HEK293 (cell line): ENCODE results near the gene ARL15.

Experiments
- CTCF ChIA-PET: fragments of 350-600 bp; formaldehyde crosslinking; extraction: SDS; loops from one replicate; lab custom pipeline; 2021; ENCODE audit warnings: antibody characterized with exemption; lab: Yijun Ruan, JAX
- POLR2A ChIA-PET: fragments of 300-600 bp; formaldehyde crosslinking; extraction: SDS; loops from one replicate; lab custom pipeline; 2020; ENCODE audit warnings: antibody characterized with exemption, inconsistent platforms; lab: Yijun Ruan, JAX
- H3K27ac ChIP-seq: fragments of 200-500 bp; sonication (Bioruptor generic); 2 replicates; pipeline ENCODE4 v1.5.1; 2014; ENCODE audit warnings: low read depth, low read length, control low read depth, inconsistent platforms; ENCODE audit errors: extremely low read depth
- H3K36me3 ChIP-seq, 2 experiments: fragments of 200-500 bp in 1 of 2; sonication (Bioruptor generic) in 1 of 2; 1 replicate in 1 of 2; 2 replicates in 1 of 2; pipeline ENCODE4 v1.5.1; 2014 to 2017; ENCODE audit warnings: inconsistent platforms in 2 of 2, low read length in 2 of 2; ENCODE audit not compliant: control insufficient read depth in 2 of 2, insufficient read depth in 1 of 2
- H3K4me1 ChIP-seq: fragments of 200-500 bp; sonication (Bioruptor generic); 2 replicates; pipeline ENCODE4 v1.5.1; 2014; ENCODE audit warnings: mild to moderate bottlenecking, low read length, inconsistent platforms; ENCODE audit not compliant: control insufficient read depth, insufficient read depth
- H3K4me3 ChIP-seq: 2 replicates; pipeline ENCODE4 v1.5.1; 2011; ENCODE audit warnings: low read depth, mild to moderate bottlenecking, control low read depth, low read length, moderate library complexity
- H3K9me3 ChIP-seq: fragments of 200-500 bp; sonication (Bioruptor generic); 2 replicates; pipeline ENCODE4 v1.5.1; 2014; ENCODE audit warnings: low read depth, low read length, inconsistent platforms; ENCODE audit not compliant: control insufficient read depth, insufficient read depth
- CTCF ChIP-seq: fragments of 450-650 bp; formaldehyde crosslinking; IDR thresholded peaks from 2 replicates; pipeline ENCODE4 v1.5.1; 2016; ENCODE audit warnings: missing biosample characterization, missing genetic modification characterization
- GFI1B ChIP-seq: fragments of 450-650 bp; formaldehyde crosslinking; IDR thresholded peaks from 2 replicates; pipeline ENCODE4 v1.5.1; 2016; ENCODE audit warnings: missing biosample characterization, missing genetic modification characterization
- IKZF3 ChIP-seq: fragments of 450-650 bp; IDR thresholded peaks from 2 replicates; pipeline ENCODE4 v1.5.0; 2018; ENCODE audit warnings: missing biosample characterization, mild to moderate bottlenecking, missing genetic modification characterization, moderate library complexity
- INSM2 ChIP-seq: fragments of 450-650 bp; formaldehyde crosslinking; IDR thresholded peaks from 2 replicates; pipeline ENCODE4 v1.5.1; 2016; ENCODE audit warnings: missing biosample characterization, missing genetic modification characterization
- KLF7 ChIP-seq: fragments of 450-650 bp; formaldehyde crosslinking; IDR thresholded peaks from 2 replicates; pipeline ENCODE4 v1.5.1; 2016; ENCODE audit warnings: missing biosample characterization, missing genetic modification characterization, borderline replicate concordance
- REPIN1 ChIP-seq: fragments of 450-650 bp; formaldehyde crosslinking; IDR thresholded peaks from 2 replicates; pipeline ENCODE4 v1.5.1; 2017; ENCODE audit warnings: missing biosample characterization, missing genetic modification characterization, low read depth
- SALL2 ChIP-seq: fragments of 450-650 bp; formaldehyde crosslinking; IDR thresholded peaks from 2 replicates; pipeline ENCODE4 v1.5.0; 2017; ENCODE audit warnings: missing biosample characterization, mild to moderate bottlenecking, missing genetic modification characterization, borderline replicate concordance
- SP3 ChIP-seq: fragments of 450-650 bp; formaldehyde crosslinking; IDR thresholded peaks from 2 replicates; pipeline ENCODE4 v1.5.1; 2016; ENCODE audit warnings: missing biosample characterization, missing genetic modification characterization
- ZBTB48 ChIP-seq: fragments of 450-650 bp; formaldehyde crosslinking; IDR thresholded peaks from 2 replicates; pipeline ENCODE4 v1.5.1; 2016; ENCODE audit warnings: missing biosample characterization, missing genetic modification characterization
- ZNF16 ChIP-seq: fragments of 450-650 bp; formaldehyde crosslinking; IDR thresholded peaks from 2 replicates; pipeline ENCODE4 v1.5.1; 2016; ENCODE audit warnings: low read depth, missing biosample characterization, missing genetic modification characterization
- ZNF248 ChIP-seq: fragments of 450-650 bp; formaldehyde crosslinking; IDR thresholded peaks from 2 replicates; pipeline ENCODE4 v1.5.1; 2017; ENCODE audit warnings: missing biosample characterization, missing genetic modification characterization
- ZNF335 ChIP-seq: fragments of 450-650 bp; formaldehyde crosslinking; conservative IDR thresholded peaks from 2 replicates; pipeline ENCODE4 v1.5.1; 2016; ENCODE audit warnings: missing biosample characterization, missing genetic modification characterization
- ZNF341 ChIP-seq: fragments of 450-650 bp; formaldehyde crosslinking; IDR thresholded peaks from 2 replicates; pipeline ENCODE4; 2016; ENCODE audit warnings: low read depth, missing biosample characterization, missing genetic modification characterization
- ZNF585B ChIP-seq: fragments of 450-650 bp; formaldehyde crosslinking; IDR thresholded peaks from 2 replicates; pipeline ENCODE4 v1.5.1; 2016; ENCODE audit warnings: missing biosample characterization, missing genetic modification characterization
- ZNF600 ChIP-seq: fragments of 450-650 bp; formaldehyde crosslinking; IDR thresholded peaks from 2 replicates; pipeline ENCODE4 v1.5.1; 2016; ENCODE audit warnings: missing biosample characterization, missing genetic modification characterization
- ZNF624 ChIP-seq: fragments of 450-650 bp; formaldehyde crosslinking; IDR thresholded peaks from 2 replicates; pipeline ENCODE4 v1.5.1; 2017; ENCODE audit warnings: missing biosample characterization, missing genetic modification characterization
- ZNF629 ChIP-seq: fragments of 450-650 bp; formaldehyde crosslinking; IDR thresholded peaks from 2 replicates; pipeline ENCODE4 v1.5.1; 2017; ENCODE audit warnings: missing biosample characterization, missing genetic modification characterization
- ZNF664 ChIP-seq: fragments of 450-650 bp; formaldehyde crosslinking; IDR thresholded peaks from 2 replicates; pipeline ENCODE4 v1.5.1; 2016; ENCODE audit warnings: missing biosample characterization, missing genetic modification characterization
- ZNF747 ChIP-seq: fragments of 450-650 bp; formaldehyde crosslinking; IDR thresholded peaks from 2 replicates; pipeline ENCODE4 v1.5.1; 2016; ENCODE audit warnings: missing biosample characterization, missing genetic modification characterization
- ZNF768 ChIP-seq: fragments of 450-650 bp; formaldehyde crosslinking; IDR thresholded peaks from 2 replicates; pipeline ENCODE4 v1.5.1; 2018; ENCODE audit warnings: missing biosample characterization, mild to moderate bottlenecking, missing genetic modification characterization
- ZNF830 ChIP-seq: fragments of 450-650 bp; IDR thresholded peaks from 2 replicates; pipeline ENCODE4 v1.5.0; 2018; ENCODE audit warnings: missing biosample characterization, missing genetic modification characterization, low read depth, mild to moderate bottlenecking, moderate library complexity
- TF ChIP-seq, protein P1 (sequence below): IDR thresholded peaks from 2 replicates; pipeline ENCODE4 v1.6.1; 2011; ENCODE audit warnings: mild to moderate bottlenecking, low read depth, low read length, borderline replicate concordance

The ARL15 gene

DNA sequence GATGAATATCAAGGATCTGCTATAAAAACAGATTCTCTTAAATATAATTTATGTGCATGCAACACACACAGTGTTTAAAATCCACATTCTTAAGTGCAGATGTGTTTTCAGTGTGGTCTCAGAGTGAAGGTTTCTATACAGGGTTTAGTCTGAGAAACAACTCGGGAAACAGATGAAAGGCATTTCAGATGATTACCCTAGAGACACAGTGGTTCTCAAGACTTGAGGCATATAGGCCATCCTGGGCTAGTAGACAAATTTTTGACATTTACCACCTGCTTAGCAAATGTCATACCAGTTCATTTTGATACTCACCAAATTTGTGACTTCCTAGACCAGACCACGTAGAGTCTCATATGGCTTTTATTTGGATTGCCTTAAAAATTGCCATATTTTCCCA lies 216.5 kb downstream of the ARL15 start:
- TF ChIP-seq IKZF3 (tag by site-specific recombination) (no peak), CTCF (no peak), ZNF341 (no peak), ZNF664 (tag by site-specific recombination) (no peak), GFI1B (tag by site-specific recombination) (no peak), ZNF830 (tag by site-specific recombination) (no peak), ZNF624 (tag by site-specific recombination) (no peak)
- no peak overlapping the region for H3K27ac ChIP-seq
- H3K9me3 ChIP-seq: no peaks in the 10 kb centered on the region
- no peaks in the 10 kb centered on the region for H3K36me3 ChIP-seq
- H3K4me3 ChIP-seq: no peak overlapping the region
- ChIA-PET POLR2A (no interaction called here), CTCF (no interaction called here)
- H3K4me1 ChIP-seq: no peaks in the 10 kb centered on the region

DNA sequence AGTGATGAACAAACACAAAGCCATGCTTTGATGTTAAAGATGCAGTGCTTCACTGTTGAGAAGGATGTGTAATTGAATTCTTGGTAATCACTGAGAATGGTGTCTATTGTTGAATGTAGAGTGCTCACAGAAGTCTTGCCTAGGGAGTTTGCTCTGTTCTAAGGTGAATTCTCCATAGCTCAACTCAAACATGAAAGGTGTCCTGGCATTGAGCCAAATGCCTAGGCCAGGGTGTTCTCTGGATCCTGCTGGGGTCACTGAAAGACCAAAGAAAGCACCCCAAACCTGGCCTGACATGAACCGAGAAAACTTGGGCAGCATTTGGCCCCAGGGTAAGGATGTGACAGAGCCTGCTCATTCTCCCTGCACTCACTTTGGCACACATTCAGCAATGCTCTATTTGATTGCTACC lies 217.3 kb downstream of the ARL15 start:
- ChIA-PET CTCF (no interaction called here), POLR2A (no interaction called here)
- no peak overlapping the region for H3K27ac ChIP-seq
- no peaks in the 10 kb centered on the region for H3K9me3 ChIP-seq
- TF ChIP-seq INSM2 (tag by site-specific recombination) (no peak), KLF7 (tag by site-specific recombination) (no peak), ZNF335 (no peak), SP3 (tag by site-specific recombination) (no peak), ZNF629 (no peak), ZNF16 (no peak), SALL2 (tag by site-specific recombination) (no peak), ZNF585B (tag by site-specific recombination) (no peak), ZNF248 (tag by site-specific recombination) (no peak), ZNF747 (tag by site-specific recombination) (no peak)
- H3K4me1 ChIP-seq: no peaks in the 10 kb centered on the region
- no peak overlapping the region for H3K4me3 ChIP-seq
- H3K36me3 ChIP-seq: no peaks in the 10 kb centered on the region

DNA sequence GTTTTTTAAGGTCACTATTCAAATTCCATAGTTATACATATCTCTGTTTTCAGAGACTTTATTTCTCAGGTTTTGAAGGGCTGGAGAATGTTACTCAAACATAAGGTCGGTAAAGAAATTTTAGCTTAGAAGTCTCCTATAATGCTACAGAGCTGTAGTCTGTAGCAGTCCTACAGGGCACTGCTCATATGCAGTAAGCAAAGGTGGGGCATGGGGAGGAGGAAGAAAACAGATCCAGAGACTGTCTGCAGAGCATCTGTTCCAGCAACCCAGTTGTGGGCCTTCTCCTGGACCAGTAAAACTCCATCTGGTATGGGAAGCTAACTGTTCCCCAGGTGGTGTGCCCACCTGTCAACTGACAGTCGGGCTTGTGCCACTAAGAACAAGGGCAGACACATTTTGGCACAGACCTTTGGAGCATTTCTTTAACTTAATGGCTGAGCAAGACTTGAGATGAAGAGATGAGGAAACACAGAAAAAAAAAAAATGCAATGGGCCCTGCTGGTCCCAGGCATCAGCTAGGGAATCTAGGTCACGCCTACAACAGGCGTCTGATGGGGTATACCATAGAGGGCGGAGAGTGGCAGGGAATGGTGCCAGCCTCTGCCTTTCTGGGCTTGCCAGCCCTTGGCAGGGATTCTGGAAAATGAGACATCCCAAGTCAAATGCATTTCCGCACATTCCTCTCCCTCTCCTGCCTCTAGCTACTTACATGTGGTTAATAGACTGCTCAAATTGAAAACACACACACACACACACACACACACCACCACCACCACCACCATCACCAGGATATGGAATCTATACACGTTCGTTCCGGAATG lies 218.9 kb downstream of the ARL15 start:
- ChIA-PET CTCF (interaction anchor here (0.7 kb wide), 3 partner anchors 16 to 583 kb away, joined by 3 to 4 read pairs (median 3); no protein-coding TSS in a partner anchor), POLR2A (no interaction called here)
- Histone ChIP-seq H3K4me3 (no peak overlapping the region), H3K27ac (no peak overlapping the region), H3K4me1 (no peaks in the 10 kb centered on the region), H3K36me3 (no peaks in the 10 kb centered on the region), H3K9me3 (no peaks in the 10 kb centered on the region)
- TF ChIP-seq REPIN1 (no peak), ZNF768 (no peak), ZBTB48 (tag by site-specific recombination) (no peak), ZNF600 (tag by site-specific recombination) (peak; percentile 59; the same call in 1 of the 2 replicates)
- TF ChIP-seq, protein P1, sequence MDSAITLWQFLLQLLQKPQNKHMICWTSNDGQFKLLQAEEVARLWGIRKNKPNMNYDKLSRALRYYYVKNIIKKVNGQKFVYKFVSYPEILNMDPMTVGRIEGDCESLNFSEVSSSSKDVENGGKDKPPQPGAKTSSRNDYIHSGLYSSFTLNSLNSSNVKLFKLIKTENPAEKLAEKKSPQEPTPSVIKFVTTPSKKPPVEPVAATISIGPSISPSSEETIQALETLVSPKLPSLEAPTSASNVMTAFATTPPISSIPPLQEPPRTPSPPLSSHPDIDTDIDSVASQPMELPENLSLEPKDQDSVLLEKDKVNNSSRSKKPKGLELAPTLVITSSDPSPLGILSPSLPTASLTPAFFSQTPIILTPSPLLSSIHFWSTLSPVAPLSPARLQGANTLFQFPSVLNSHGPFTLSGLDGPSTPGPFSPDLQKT: no peak
